ENCODE data around the gene POC1B. TPM values are rescaled to one million over a fixed set of nuclear protein-coding genes. Genes with fewer than 3 reads are reported as not detected.

Gene POC1B
- polyA plus RNA-seq, 1 donor (not counting 4 experiments of a cell fraction or from before 2014, with no cell fraction given) = 16.4 TPM

DNA sequence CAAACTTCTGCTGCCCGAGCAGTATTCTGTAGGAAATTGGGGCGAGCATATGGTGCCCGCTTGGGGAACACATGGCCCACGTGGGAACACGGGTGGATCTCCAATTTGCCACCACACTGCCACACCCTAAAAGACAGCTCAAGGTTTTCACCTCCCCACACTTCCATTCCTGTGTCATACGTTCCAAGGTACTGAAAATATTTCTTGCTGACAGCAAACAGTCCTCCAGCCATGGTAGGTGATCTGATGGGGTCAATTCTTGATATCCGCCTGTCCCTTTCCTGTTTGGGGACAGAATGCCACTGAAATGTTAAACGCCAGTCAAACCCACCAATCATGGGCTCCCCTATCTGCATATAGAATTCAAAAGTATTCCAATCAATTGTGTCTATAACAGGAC is 2.5 kb downstream of the POC1B start:
- DNase-seq (ENCODE audit: low read depth, low spot score) (no peak), FAIRE-seq (no peak)
- no peak overlapping the region for H2AFZ ChIP-seq (ENCODE audit: control insufficient read depth, low read length)
- dilution Hi-C loops (cut with MboI; ENCODE audit: extremely low pct_ligation_motif_present, low sequenced_read_pairs) = no loop called here
- H3K4me3 ChIP-seq (ENCODE audit: control insufficient read depth in 2 of 3, extremely low read depth in 1 of 3, insufficient read depth in 2 of 3, low read depth in 1 of 3, low read length in 3 of 3) = peak overlapping the region; percentile 82 to 96 (median 90)
- H4K20me1 ChIP-seq (ENCODE audit: control insufficient read depth, extremely low read depth, insufficient read depth, low read length) = no peaks in the 10 kb centered on the region
- H3K4me1 ChIP-seq (ENCODE audit: control insufficient read depth, extremely low read depth, insufficient read depth, low read length) = peaks cover 18% of the 10 kb centered on the region
- H3K9ac ChIP-seq (ENCODE audit: control insufficient read depth, extremely low read depth, insufficient read depth, low read length) = peak overlapping the region; percentile 80
- H3K4me2 ChIP-seq (ENCODE audit: control insufficient read depth, extremely low read depth, insufficient read depth, low read depth, low read length) = peak overlapping the region; percentile 98
- no peaks in the 10 kb centered on the region for H3K9me3 ChIP-seq (ENCODE audit: control insufficient read depth, low read depth, low read length)
- no peak for TF ChIP-seq CTCF (optimal IDR thresholded peaks at IDR 0.05 in 1 of 3, IDR thresholded peaks at IDR 0.05 in 1 of 3, conservative IDR thresholded peaks at IDR 0.05 in 1 of 3; ENCODE audit: extremely low read depth in 1 of 3, insufficient read depth in 2 of 3, low read length in 3 of 3)
- peaks cover 43% of the 10 kb centered on the region for H3K79me2 ChIP-seq (ENCODE audit: control insufficient read depth, insufficient read depth, low read length)
- H3K27ac ChIP-seq (ENCODE audit: control insufficient read depth, insufficient read depth, low read length) = no peak overlapping the region
- no peaks in the 10 kb centered on the region for H3K36me3 ChIP-seq (ENCODE audit: control insufficient read depth in 2 of 2, extremely low read depth in 1 of 2, insufficient read depth in 2 of 2, low read length in 2 of 2)
- H3K27me3 ChIP-seq (ENCODE audit: control insufficient read depth, extremely low read depth, insufficient read depth, low read length) = no peaks in the 10 kb centered on the region
- peaks cover 3% of the 10 kb centered on the region for H3K9me1 ChIP-seq (ENCODE audit: control insufficient read depth, extremely low read depth, insufficient read depth, low read length)

DNA sequence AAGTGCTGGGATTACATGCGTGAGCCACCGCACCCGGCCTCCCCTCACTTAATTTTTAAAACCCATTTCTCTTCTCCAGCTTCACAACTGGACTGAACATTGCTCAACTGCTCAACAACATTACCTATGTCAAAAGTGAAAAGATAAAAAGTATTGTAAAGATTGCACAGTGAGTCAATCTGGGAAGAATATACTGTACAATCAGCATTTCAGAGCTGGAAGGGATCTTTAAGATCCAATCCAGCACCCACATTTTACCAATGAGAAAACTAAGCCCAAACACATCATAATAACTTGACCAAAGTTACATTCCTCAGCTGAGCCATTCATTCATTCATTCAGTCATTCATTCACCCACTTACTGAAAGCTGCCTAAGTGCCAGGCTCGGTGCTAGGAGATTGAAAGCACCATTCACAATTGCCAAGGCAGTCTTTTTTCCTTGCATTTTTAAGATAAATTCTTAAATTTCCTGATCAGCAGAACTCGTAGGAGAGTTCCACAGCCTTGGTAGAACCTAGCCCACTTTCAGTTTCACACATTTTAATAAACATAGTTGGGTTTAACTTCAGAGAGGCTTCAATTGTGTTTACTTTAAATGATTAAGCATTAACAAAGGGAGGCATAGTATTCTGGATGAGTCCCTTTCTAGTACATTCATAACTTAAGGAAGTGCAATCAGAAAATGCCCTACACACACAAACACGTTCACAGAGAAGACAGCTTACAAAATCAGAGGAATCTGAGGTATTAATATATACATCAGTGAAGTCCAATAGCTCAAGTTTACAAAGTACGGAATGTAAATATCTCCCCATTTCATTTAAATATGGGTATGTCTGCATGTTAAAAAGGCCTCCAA is 4.3 kb downstream of the POC1B start:
- Histone ChIP-seq H3K9me1 (ENCODE audit: control insufficient read depth, extremely low read depth, insufficient read depth, low read length) (peaks cover 3% of the 10 kb centered on the region), H2AFZ (ENCODE audit: control insufficient read depth, low read length) (no peak overlapping the region), H3K9ac (ENCODE audit: control insufficient read depth, extremely low read depth, insufficient read depth, low read length) (no peak overlapping the region), H3K4me2 (ENCODE audit: control insufficient read depth, extremely low read depth, insufficient read depth, low read depth, low read length) (no peak overlapping the region), H4K20me1 (ENCODE audit: control insufficient read depth, extremely low read depth, insufficient read depth, low read length) (no peaks in the 10 kb centered on the region), H3K27ac (ENCODE audit: control insufficient read depth, insufficient read depth, low read length) (no peak overlapping the region), H3K4me1 (ENCODE audit: control insufficient read depth, extremely low read depth, insufficient read depth, low read length) (peaks cover 17% of the 10 kb centered on the region), H3K79me2 (ENCODE audit: control insufficient read depth, insufficient read depth, low read length) (peaks cover 43% of the 10 kb centered on the region), H3K4me3 (ENCODE audit: control insufficient read depth in 2 of 3, extremely low read depth in 1 of 3, insufficient read depth in 2 of 3, low read depth in 1 of 3, low read length in 3 of 3) (no peak overlapping the region), H3K27me3 (ENCODE audit: control insufficient read depth, extremely low read depth, insufficient read depth, low read length) (no peaks in the 10 kb centered on the region), H3K36me3 (ENCODE audit: control insufficient read depth in 2 of 2, extremely low read depth in 1 of 2, insufficient read depth in 2 of 2, low read length in 2 of 2) (no peaks in the 10 kb centered on the region), H3K9me3 (ENCODE audit: control insufficient read depth, low read depth, low read length) (no peaks in the 10 kb centered on the region)
- DNase-seq (ENCODE audit: low read depth, low spot score) = no peak
- dilution Hi-C loops (cut with MboI; ENCODE audit: extremely low pct_ligation_motif_present, low sequenced_read_pairs) = no loop called here
- TF ChIP-seq EZH2 (IDR thresholded peaks at IDR 0.05; ENCODE audit: low read length) (no peak), CTCF (optimal IDR thresholded peaks at IDR 0.05 in 1 of 3, IDR thresholded peaks at IDR 0.05 in 1 of 3, conservative IDR thresholded peaks at IDR 0.05 in 1 of 3; ENCODE audit: extremely low read depth in 1 of 3, insufficient read depth in 2 of 3, low read length in 3 of 3) (no peak)
- no peak for FAIRE-seq

All from keratinocyte (primary cell).